GM18505 (cell line): ENCODE results near the gene SMU1.
"Not testable (repeated sequence)": the region's sequence is repeated elsewhere in the genome, so short reads cannot be mapped to it uniquely, and the experiment has no call there.

Experiments
- ATAC-seq: cut with Tn5 transposase; IDR thresholded peaks from one replicate; pipeline ENCODE4 v1.9.1; 2021; ENCODE audit not compliant: unreplicated experiment
- POLR2A ChIP-seq: IDR thresholded peaks from 4 replicates; pipeline ENCODE4 v1.6.1; 2011; ENCODE audit warnings: borderline replicate concordance; ENCODE audit not compliant: insufficient read depth, insufficient read length; ENCODE audit errors: extremely low read depth

SMU1 gene

DNA sequence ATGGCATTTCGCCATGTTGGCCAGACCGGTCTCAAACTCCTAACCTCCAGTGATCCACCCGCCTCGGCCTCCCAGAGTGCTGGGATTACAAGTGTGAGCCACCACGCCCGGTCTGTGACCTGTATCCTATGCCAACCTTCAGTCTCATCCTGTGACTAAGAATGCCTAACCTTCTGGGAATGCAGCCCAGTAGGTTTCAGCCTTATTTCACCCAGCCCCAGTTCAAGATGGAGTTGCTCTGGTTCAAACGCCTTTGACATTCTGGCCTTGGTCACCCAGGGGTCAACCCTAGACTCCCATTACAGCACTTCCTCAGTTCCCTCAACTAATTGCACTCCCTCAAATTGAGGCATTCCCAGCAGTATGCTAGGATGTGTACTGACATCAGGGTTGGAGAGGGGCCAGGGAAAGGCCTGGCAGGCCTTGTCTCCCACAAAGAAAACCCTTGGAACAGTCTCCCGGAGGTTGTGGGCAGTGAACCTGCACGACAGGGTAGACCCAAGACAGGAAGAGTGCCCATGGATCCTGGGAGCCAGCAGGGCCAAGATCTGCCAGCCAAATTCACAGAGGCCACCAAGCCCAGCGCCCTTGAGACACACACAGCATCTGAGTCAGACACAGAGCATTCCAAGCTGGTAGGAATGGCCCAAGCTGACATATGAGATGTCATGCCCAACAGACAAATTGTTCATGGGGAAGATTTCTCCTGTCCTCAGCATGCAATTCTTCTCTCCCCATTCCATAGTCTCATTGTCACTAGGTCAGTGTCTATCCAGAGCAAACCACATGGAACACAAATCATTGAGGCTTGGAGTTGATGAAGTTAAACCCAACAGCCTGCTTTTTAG is 24.9 kb upstream of the SMU1 start:
- no peak for ATAC-seq
- no peak for TF ChIP-seq POLR2A

DNA sequence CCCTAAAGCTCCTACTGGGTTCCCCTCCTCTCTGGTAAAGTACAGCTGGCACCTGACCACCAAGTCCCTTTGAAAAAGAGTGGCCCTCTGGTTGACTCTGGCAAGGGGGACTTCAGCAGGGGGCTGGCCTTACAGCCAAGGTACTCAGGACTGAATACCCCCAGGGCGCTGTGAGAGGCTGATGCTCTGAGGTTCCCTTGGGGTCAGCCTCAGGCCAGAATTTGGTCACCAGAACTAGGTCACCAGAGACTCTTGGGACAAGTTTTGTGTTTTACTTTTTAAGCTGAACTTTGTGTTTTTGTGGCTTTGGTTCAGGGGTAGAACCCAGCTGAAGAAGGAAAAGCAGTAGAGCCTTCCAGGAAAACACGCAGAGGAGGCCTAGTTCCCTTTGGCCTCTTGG is 23.3 kb upstream of the SMU1 start:
- ATAC-seq: no peak
- TF ChIP-seq POLR2A: no peak

DNA sequence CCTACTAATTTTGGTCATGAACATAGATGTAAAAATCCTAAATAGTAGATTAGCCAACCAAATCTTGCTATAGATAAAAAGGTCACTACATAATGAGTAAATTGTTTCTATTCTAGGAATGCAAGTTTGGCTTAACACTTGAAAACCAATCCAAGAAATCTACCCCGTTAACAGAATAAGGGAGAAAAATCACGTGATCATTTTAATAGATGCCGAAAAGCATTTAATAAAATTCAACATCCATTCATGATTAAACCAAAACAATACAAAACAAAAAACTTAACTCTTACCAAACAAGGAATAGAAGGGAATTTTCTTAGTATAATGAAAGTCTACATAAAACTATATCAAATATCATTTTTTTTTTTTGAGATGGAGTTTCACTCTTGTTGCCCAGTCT is 20.7 kb upstream of the SMU1 start:
- no peak for TF ChIP-seq POLR2A
- no peak for ATAC-seq

DNA sequence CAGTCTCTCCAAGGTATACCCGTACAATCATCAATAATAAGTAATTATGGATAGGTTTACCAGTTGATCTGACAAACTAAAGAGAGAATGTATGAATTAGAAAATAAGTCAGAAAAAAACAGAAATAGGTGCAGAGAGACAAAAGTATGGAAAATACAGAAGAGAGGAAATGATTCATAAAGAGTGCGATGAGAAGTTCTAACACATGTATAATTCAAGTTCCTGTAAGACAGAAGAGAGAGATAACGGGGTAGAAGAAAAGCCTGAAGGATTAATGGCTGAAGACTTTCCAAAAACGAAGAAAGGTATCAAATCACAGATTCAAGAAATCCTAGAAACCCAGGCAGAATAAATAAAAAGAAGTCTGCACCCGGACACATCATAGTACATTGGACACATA is 16.2 kb upstream of the SMU1 start:
- ATAC-seq: no peak
- no peak for TF ChIP-seq POLR2A

DNA sequence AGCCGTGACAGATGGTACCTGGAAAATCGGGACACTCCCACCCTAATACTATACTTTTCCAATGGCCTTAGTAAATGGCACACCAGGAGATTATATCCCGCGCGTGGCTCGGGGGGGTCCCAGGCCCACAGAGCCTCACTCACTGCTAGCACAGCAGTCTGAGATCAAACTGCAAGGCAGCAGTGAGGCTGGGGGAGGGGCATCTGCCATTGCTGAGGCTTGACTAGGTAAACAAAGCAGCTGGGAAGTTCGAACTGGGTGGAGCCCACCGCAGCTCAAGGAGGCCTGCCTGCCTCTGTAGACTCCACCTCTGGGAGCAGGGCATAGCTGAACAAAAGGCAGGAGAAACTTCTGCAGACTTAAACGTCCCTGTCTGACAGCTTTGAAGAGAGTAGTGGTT is 9.2 kb upstream of the SMU1 start:
- not testable (repeated sequence) for ATAC-seq

DNA sequence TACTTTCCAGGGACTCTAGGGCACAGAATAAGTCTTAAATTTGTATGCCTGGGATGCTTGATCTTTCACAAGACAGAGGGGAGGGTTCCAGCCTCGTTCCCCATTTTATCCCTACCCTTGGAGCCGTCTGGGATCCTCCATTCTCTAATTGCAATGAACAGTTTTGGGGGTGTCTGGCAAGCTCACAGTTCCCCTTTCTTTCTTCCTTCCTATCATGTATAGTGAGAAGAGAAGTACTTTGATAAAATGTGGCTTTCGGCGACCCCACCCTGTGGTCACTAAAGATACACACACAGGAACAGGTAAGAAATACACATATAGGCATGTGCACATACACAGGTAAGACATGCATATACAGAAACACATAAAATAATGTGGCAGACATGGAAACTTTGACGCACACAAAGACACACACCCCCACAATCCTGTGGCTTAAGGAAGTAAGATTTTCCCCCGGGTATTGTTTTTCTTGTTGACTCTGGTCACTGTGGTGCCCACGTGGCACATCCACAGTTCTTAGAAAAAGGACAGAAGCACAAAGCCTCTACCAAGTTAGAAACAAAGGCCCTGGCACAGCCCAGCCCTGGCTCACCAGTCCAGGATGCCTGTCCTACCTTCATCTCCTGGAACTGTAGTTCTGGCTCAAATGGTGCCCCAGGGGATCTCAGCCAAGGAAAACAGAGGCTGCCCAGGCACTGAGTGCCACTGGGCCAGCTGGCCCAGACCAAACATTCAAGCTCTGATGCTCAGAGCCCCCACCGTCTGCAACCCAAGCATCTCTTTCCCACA is 6.3 kb upstream of the SMU1 start:
- ATAC-seq: no peak
- no peak for TF ChIP-seq POLR2A

DNA sequence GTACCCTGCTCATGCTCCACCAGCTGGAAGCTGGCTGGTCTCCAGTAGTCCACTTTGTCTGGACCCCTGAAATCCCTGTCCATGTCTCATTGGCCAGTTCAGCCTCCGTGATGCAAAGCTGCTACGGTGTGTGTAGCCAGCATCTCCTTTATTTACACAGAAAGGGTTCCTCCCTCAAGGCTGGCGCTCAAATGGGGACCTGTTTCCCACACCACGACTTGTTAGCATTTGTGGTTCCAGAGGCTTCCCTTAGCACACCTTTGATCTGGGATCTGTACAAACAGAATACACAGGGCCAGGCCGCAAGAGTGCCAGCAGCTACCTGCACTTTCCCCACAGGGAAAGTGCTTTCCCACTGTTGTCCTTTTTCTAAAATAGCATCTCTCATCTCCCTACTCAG is 5.7 kb upstream of the SMU1 start:
- no peak for ATAC-seq

DNA sequence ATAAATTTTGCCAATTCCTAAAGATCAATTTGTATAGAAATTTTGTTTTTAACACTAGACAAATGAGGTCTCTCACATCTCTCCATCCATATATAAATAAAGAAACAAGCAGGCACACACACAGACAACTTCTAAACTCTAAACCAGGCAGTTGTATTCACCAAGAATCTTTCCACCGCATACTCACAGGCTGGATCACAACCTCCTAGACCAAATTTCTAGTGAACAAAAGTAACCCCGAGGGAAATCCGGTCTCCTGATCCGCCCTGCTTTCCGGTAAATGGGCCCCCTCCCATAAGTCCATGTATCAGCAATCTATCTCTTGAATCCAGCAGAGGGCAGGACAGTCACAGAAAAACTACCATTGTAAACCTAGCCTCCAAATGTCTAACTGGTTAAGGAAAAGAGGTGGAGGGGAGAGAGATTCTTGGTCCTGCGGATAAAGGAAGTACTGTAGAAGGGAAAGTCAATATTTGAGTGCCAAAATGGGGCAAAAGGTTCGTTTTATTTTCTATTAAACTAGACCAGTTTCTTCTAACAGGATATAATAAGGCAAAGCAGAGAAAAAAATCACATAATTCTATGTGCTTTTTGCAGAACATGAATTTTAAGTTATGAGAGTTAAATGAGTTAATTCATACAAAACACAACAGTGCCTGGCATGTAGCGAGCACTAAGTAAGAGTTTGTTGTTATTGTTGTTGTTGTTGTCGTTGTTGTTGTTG is 4.8 kb upstream of the SMU1 start:
- ATAC-seq: peak; percentile 43
- TF ChIP-seq POLR2A: no peak

More for the DNA sequence above, 5.7 kb upstream of the SMU1 start:
- TF ChIP-seq POLR2A: no peak

DNA sequence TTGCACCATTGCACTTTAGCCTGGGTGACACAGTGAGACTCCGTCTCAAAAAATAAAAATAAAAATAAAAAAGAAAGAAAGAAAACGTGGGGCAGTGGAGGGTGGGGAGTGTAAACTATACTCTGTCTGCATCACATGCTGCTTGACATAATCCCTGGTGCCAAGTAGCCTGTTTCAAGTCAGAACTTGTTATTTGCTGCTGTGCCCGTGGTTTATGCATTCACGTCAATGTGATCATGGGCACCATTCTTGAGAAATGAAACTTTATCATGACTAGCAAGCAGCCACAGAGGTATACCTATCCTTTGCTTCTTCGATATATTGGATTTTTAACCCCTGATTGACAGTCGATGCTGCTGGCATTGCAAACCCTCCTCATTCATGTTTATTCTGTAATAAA is 4.1 kb upstream of the SMU1 start:
- ATAC-seq: no peak
- no peak for TF ChIP-seq POLR2A

DNA sequence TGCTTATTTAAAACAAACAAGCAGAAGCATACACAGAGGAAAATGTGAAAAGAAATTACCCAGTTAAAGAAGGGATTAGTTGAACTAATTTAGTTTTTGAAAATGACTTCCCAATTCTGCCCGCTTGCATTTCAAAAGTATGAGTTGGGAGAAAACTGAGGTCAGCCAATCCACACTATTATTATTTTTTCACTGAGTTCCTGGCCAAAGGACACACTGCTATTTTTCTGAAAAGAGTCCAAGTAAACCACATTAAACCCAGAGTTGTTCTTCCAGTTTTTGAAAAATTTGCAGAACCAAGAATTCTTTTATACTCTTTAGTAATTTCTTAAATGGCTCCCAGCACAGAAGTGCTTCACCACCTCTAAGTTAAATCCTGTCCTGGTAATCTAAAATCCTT is 7.5 kb downstream of the SMU1 start:
- no peak for TF ChIP-seq POLR2A
- ATAC-seq: no peak

DNA sequence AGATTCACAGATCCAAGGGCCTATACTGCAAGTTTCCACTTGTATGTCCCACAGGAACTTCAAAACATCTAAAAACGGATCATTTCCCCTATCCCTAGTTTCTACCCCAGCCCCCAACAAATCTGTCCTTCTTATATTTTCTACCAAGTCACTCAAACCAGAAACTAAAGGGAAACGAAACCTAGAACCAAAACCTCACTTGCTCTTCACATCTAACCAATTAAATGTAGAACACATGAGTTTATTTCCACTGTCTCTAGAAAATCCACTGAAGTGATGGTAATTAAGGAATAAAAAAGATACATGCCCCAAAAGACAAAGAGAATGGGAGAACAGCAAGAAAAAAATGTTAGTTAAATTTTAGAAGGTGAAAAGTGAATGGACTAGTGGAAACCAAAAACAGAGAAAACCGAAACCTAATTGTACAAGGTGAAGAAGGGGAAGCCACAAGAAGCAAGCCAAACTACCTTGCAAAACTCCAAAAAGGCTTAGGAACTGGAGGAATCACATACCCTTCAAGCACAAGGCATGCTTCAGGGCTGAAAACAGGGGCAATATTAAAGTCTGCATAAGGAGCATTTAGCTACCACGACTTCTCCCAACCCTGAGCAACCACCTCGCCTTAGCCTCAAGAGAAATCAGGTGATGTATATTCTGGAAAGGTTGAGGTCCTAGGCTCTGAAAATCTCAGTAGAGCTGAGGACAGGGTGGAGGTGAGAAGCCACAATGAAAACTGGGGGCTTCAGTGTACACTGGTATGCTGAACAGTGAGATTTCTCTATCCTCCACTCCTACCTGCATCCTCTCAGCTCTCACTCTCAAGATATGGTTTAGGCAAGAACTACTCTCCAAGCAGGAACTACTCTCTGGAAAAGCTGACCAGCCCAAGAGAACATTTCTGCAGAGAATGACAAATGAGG is 11.1 kb downstream of the SMU1 start:
- ATAC-seq: no peak
- TF ChIP-seq POLR2A: no peak

DNA sequence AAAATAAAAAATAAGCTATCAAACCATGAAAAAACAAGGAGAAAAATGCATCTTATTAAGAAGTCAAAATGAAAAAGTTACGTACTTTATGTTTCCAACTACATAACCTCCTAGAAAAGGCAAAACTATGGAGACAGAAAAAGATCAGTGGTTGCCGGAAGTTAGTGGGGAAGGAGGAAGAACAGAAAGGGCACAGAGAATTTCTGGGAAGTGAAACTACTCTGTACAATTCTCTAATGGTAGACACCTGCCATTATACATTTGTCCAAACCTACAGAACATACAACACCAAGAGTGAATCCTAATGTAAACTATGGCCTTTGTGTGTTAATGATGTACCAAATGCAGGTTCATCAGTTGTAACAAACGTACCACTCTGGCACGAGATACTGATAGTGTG is 25.3 kb downstream of the SMU1 start:
- no peak for TF ChIP-seq POLR2A
- ATAC-seq: no peak
